Measurements from ENCODE around the gene DCLRE1C. TPM values are rescaled to one million over a fixed set of nuclear protein-coding genes. Genes with fewer than 3 reads are reported as not detected.

The DCLRE1C gene
- total and polyA plus RNA-seq, 2 of the 8 experiments (the other 6 are each of a cell fraction or from before 2014, with no cell fraction given): 0.77 to 7.4 TPM

- CTCF ChIA-PET (ENCODE audit: partially characterized antibody): interaction anchor here (0.6 kb wide), 1 partner anchor 26 kb away, joined by 3 read pairs; no protein-coding TSS in a partner anchor
- no peaks in the 10 kb centered on the region for H3K27me3 ChIP-seq (replicated peaks in 1 of 4; ENCODE audit: control insufficient read depth in 3 of 4, extremely low read depth in 1 of 4, insufficient read depth in 3 of 4, low read length in 3 of 4)
These were observed 8.8 kb downstream of the DCLRE1C start for GRCh38 chr10:14945108-14945507.

More at GRCh38 chr10:14945108-14945507, 8.8 kb downstream of the DCLRE1C start:
- no peak for FAIRE-seq
- Histone ChIP-seq H2BK120ac (replicated peaks; ENCODE audit: low read depth, low read length) (no peak overlapping the region), H3K4me2 (ENCODE audit: insufficient read depth in 1 of 2, low read depth in 2 of 2, low read length in 2 of 2) (no peak overlapping the region), H4K5ac (ENCODE audit: insufficient read length, low read depth, low read length) (no peak overlapping the region), H3K36me3 (ENCODE audit: control insufficient read depth in 2 of 4, insufficient read depth in 4 of 4, low read length in 3 of 4) (peaks cover 0 to 11% (median 3%) of the 10 kb centered on the region in 4 experiments; a peak in 5 of 8 replicates), H3K9ac (replicated peaks in 1 of 4; ENCODE audit: extremely low read depth in 1 of 4, low read depth in 3 of 4, low read length in 3 of 4) (no peak overlapping the region), H3K23ac (ENCODE audit: insufficient read length) (no peak overlapping the region), H2BK5ac (ENCODE audit: low read depth, low read length) (no peak overlapping the region), H3K4ac (replicated peaks; ENCODE audit: insufficient read length, low read depth, low read length) (no peak overlapping the region), H2BK12ac (ENCODE audit: low read depth, low read length) (no peak overlapping the region), H3K18ac (ENCODE audit: extremely low read depth, low read length) (no peak overlapping the region), H3K23me2 (ENCODE audit: low read depth, low read length) (no peaks in the 10 kb centered on the region), H3K14ac (ENCODE audit: insufficient read length) (no peak overlapping the region), H3K9me3 (ENCODE audit: insufficient read depth in 2 of 2, low read depth in 1 of 2, low read length in 1 of 2) (no peaks in the 10 kb centered on the region), H3K27ac (ENCODE audit: low read depth, low read length) (no peak overlapping the region), H4K20me1 (replicated peaks in 1 of 2; ENCODE audit: control insufficient read depth in 1 of 2, insufficient read depth in 2 of 2, low read length in 2 of 2) (peaks cover 0 to 4% of the 10 kb centered on the region in 2 experiments), H2AK5ac (ENCODE audit: low read depth, low read length) (no peak overlapping the region), H3K79me1 (ENCODE audit: low read depth, low read length) (no peaks in the 10 kb centered on the region), H3K4me1 (replicated peaks in 1 of 4; ENCODE audit: control insufficient read depth in 3 of 4, insufficient read depth in 4 of 4, low read length in 3 of 4) (no peaks in the 10 kb centered on the region), H4K8ac (ENCODE audit: extremely low read depth, insufficient read depth, low read length) (no peak overlapping the region), H3K4me3 (ENCODE audit: extremely low read depth in 1 of 4, insufficient read depth in 2 of 4, low read depth in 3 of 4, low read length in 4 of 4) (no peak overlapping the region), H2BK15ac (ENCODE audit: low read length) (no peak overlapping the region), H3K56ac (replicated peaks; ENCODE audit: insufficient read length, low read depth, low read length) (no peak overlapping the region), H2BK20ac (ENCODE audit: low read length) (no peak overlapping the region), H3K79me2 (ENCODE audit: control insufficient read depth in 1 of 2, insufficient read depth in 2 of 2, low read length in 2 of 2) (no peaks in the 10 kb centered on the region), H4K91ac (replicated peaks; ENCODE audit: insufficient read length, low read length) (no peak overlapping the region), H2AFZ (ENCODE audit: low read length) (no peak overlapping the region)
- DNase-seq (ENCODE audit: low read depth in 1 of 2, low spot score in 2 of 2): no peak
- POLR2A ChIA-PET (ENCODE audit: partially characterized antibody): no interaction called here
- 89 to 100% methylated on average over 1 to 5 of the region's 5 CpGs for WGBS, 2 experiments (ENCODE audit: extremely low coverage in 1 of 2, insufficient coverage in 1 of 2, insufficient read length in 1 of 2, insufficient replicate concordance in 2 of 2, low coverage in 1 of 2, low lambda C conversion rate in 2 of 2, missing lambda C conversion rate in 1 of 2)
- no peak for TF ChIP-seq TCF12 (IDR thresholded peaks at IDR 0.05; ENCODE audit: low read depth, low read length)
- TF ChIP-seq POU5F1 (IDR thresholded peaks at IDR 0.05; ENCODE audit: low read depth, low read length): no peak
- TF ChIP-seq SP4 (IDR thresholded peaks at IDR 0.05; ENCODE audit: low read length): no peak
- TF ChIP-seq HDAC2 (IDR thresholded peaks at IDR 0.05; ENCODE audit: borderline replicate concordance in 1 of 2, low read depth in 2 of 2, low read length in 2 of 2): no peak
- no peak for TF ChIP-seq CTCF (IDR thresholded peaks at IDR 0.05; ENCODE audit: control extremely low read depth in 1 of 3, insufficient read depth in 1 of 3, low read depth in 1 of 3, low read length in 3 of 3)
- TF ChIP-seq ZNF274 (IDR thresholded peaks at IDR 0.05; ENCODE audit: borderline replicate concordance, extremely low read depth, low read length): no peak
- TF ChIP-seq RAD21 (IDR thresholded peaks at IDR 0.05 in 1 of 2, conservative IDR thresholded peaks at IDR 0.05 in 1 of 2; ENCODE audit: low read depth in 2 of 2, low read length in 2 of 2): no peak
- no peak for TF ChIP-seq USF2 (IDR thresholded peaks at IDR 0.05; ENCODE audit: low read length)

Data from H1 (cell line).